Skin epidermis (tissue), 12 donors: Measurements from ENCODE around the gene PSME1.
"Not testable (repeated sequence)": the region's sequence is repeated elsewhere in the genome, so short reads cannot be mapped to it uniquely, and the experiment has no call there.

Experiments used
- H3K27ac ChIP-seq, 21 experiments: fragments of 200-600 bp; sonication (generic) in 11 of 21; one replicate each; pipeline ENCODE4 v1.5.0; 2020; ENCODE audit warnings: mild to moderate bottlenecking in 3 of 21, inconsistent platforms in 2 of 21, moderate library complexity in 2 of 21
- H3K4me3 ChIP-seq, 7 experiments: fragments of 200-600 bp; sonication (generic) in 2 of 7; one replicate each; pipeline ENCODE4 v1.5.0; 2020; ENCODE audit warnings: inconsistent platforms in 2 of 7, mild to moderate bottlenecking in 2 of 7, moderate library complexity in 1 of 7

The PSME1 gene

DNA sequence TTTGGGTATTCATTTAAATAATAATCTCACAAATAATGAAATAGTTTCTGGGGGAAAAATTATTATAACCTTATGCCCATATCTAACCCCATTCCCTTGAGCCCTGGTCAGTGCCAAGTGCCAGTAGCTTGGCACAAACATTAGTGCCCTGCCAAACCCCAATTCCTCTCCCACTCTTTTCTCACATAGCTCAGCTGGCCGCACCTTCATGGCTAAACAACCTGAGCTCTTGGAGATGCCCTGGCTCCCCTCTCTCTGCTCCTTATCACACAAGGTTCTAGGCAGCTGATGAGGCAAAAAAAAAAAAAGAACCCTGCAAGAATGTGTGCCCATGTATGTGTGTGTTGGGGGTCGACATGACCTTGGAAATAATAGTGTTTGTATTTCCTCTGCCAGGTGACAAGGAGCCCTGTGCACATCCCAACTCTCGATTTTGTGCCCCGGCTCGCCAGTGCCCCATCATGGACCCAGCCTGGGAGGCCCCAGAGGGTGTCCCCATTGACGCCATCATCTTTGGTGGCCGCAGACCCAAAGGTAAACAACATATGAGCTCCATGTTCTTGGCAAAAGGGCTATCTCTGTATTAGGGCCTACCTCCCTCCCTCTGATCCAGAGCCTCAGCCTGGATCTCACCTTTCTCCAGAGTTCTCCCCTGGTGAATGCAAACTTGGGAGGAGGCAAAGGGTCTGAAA, 33.5 kb upstream of the PSME1 start:
- H3K27ac ChIP-seq: no peak overlapping the region
- H3K4me3 ChIP-seq: no peak overlapping the region

DNA sequence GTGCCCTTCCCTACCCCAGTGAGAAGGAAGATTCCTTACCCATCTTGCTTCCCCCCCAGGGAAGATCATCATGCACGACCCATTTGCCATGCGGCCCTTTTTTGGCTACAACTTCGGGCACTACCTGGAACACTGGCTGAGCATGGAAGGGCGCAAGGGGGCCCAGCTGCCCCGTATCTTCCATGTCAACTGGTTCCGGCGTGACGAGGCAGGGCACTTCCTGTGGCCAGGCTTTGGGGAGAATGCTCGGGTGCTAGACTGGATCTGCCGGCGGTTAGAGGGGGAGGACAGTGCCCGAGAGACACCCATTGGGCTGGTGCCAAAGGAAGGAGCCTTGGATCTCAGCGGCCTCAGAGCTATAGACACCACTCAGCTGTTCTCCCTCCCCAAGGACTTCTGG, 32.5 kb upstream of the PSME1 start:
- Histone ChIP-seq H3K27ac (no peak overlapping the region), H3K4me3 (no peak overlapping the region)

GRCh38 chr14:24105609-24106239, 30.3 kb upstream of the PSME1 start:
- peak overlapping the region in 1 of 21 experiments; percentile 12 for H3K27ac ChIP-seq
- not testable (repeated sequence) for H3K4me3 ChIP-seq

GRCh38 chr14:24106672-24107271, 29.2 kb upstream of the PSME1 start:
- H3K27ac ChIP-seq: peak overlapping the region in 1 of 21 experiments; percentile 39
- no peak overlapping the region for H3K4me3 ChIP-seq

- H3K27ac ChIP-seq: peak overlapping the region in 8 of 21 experiments; percentile 3 to 84 (median 56)
- H3K4me3 ChIP-seq: no peak overlapping the region
Measured at GRCh38 chr14:24108336-24108874, 27.6 kb upstream of the PSME1 start.

- Histone ChIP-seq H3K27ac (no peak overlapping the region), H3K4me3 (no peak overlapping the region)
Measured at GRCh38 chr14:24110060-24110459, 25.9 kb upstream of the PSME1 start.

- no peak overlapping the region for H3K4me3 ChIP-seq
- H3K27ac ChIP-seq: no peak overlapping the region
Measured at GRCh38 chr14:24110523-24110922, 25.5 kb upstream of the PSME1 start.

DNA sequence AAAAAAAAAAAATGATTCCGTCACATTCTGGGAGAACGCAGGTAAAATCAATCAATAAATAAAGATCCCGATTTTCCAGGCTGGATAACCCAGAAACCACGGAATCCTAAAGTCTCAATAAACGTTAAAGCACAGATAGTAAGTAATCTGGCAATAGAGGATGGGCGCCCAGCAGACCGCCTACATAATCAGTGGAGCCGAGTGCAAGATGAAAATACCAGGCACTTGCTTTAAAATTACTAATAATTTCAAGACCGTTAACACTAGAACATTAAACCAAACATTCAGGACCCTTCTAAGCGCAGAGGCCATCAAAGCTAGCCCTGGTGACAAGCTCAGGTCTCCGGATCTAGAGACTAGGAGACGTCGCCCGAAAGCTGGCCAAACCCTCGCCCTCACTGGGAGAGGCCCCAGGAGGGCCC, 22.6 kb upstream of the PSME1 start:
- H3K27ac ChIP-seq: peak overlapping the region; percentile 81 to 99 (median 99)
- H3K4me3 ChIP-seq: peak overlapping the region; percentile 50 to 69 (median 62)

DNA sequence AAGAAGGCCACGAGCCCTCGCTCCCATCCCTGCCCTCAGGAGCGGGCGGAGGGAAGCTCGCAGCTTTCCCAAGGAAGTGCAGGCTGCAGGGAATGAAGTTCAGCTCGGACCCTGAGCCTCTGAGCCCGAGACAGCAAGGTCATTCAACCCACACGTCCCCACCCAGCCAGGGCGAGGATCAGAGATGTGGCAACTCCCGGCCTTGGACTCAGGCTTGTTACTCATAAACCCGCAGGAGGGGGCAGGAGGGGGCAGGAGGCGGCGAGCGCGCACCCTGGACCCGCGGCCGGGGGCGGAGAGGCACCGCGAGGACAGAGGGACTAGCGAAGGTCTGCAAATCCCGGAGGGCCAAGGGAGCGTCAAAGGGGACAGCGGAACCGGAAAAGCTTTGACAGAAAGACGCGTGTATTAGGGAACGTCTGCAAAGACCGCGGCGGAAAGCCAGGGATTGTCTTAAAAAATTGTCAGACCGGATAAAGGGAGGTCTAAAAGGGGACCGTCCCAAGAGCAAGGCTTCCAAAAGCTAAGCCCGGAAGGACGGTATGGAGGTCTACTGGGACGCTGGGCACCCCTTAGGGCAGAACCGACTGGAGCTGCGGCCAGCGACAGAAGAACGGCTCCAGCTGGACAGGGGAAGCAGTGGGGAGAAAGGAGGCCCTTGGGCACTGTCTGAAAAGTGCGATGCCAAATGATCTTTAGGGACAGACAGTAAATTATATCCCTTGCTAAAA, 22.0 kb upstream of the PSME1 start:
- Histone ChIP-seq H3K27ac (peak overlapping the region; percentile 81 to 99 (median 99)), H3K4me3 (peak overlapping the region; percentile 50 to 69 (median 62))

DNA sequence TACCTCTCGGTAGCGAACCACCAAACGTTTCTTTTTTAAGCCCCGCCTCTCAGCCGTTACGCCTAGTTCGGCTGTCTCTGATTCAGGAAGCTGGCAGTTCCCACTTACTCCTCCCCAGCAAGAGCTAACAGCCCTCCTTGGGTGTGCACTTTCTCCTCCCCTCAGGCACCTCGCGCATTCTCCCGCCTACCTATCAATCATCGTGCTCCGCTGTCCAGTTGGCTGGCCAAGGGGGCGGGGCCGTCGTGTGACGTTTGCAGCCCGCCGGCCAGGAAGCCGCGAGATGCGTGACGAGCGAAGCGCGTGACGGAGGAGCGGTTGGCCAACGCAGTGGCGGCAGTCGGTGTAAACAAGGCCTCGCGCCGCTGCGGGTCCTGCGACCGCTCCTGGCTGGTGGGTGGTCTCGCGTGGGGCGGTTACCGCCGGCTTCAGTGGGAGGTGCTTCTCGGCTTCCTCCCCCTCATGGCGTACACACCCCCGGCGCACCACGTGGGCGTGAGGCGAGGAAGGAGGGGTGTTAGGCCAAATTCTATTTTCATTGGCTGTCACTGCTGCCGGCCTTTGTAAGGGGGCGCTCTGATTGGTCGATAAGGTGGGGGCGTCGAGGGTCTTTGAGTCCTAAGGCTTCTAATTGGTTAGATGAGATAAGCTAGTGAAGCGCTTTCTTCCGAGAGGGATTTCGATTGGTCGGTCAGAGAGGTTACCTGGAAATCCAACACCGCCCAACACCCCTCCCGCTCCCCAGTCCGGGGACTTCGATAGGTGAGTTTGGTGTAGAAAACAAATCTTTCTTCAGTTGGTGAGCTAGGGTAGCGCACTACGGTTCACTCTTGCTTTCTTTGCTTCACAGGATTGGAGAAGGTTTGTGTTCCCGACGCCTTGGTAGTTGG, 21.2 kb upstream of the PSME1 start, which contains the start of the genes DCAF11 and NRL:
DCAF11 (plus strand) TSS at position 246 of the 890 bp plus-strand sequence. CDS start 818 bp downstream, outside the sequence.
NRL (minus strand) TSS at position 418 of the 890 bp plus-strand sequence. CDS start 32,101 bp downstream, outside the sequence.
- peak within 1 kb of the TSS; percentile 50 to 69 (median 62) for H3K4me3 ChIP-seq
- H3K27ac ChIP-seq: peak within 1 kb of the TSS; percentile 90 to 99 (median 99)

DNA sequence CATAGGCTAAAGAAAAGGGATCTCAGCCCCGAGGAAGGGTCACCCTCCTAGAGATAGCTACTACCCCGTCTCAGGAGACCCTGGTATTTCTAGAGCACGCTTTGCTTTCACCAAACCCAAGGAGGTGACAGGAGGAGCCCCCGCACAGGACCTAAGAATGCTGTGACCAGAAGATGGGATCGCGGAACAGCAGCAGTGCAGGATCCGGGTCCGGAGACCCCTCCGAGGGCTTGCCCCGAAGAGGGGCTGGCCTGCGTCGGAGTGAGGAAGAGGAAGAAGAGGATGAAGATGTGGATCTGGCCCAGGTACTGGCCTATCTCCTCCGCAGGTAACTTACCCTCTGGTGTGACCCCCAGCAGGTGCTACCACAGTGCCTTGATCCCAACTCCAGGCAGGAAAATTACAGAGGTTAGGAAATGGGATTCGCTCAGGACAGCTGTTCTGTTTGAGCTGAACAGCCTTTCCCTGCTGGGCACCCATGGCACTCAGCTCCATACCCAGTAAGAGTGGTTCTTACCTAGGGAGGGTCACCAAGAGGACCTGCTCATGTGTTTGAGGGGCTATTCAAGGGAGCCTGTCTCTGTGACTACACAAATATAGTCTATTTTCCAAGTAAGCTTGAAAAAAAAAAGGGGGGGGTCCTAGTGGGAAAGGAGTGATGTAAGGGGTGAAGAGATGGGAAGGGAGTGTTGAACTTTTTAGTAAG, 20.4 kb upstream of the PSME1 start:
- Histone ChIP-seq H3K27ac (peak overlapping the region in 20 of 21 experiments; percentile 35 to 99 (median 99)), H3K4me3 (peak overlapping the region; percentile 50 to 69 (median 62))

DNA sequence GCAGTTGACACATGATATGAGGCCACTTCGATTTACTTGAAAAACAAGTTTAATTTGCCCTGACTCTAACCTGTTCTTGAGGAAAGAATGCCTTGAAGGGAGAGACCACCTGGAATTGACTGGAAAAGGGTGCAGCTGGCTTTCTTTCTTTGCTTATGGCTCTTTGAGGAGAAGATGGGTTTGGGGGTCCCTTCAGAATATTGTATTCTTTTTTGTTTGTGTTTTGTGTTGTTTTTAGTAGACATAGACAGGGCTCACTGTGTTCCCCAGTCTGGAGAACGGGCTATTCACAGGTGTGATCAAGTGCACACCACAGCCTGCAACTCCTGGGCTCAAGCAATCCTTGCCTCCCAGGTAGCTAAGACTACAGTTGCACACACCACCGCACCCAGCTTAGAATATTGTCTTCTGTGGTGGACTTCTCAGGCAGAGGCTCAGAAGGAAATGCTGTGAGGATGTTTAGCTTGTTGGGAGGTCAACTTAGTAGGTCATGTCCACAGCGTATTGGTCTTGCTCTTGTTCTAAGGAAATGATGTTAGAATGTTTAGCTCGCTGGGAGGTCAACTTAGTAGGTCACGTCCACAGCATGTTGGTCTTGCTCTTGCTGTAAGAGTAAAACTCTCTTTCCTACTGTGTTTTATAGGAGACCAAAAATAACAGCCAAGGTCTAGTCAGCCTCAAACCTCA, 19.7 kb upstream of the PSME1 start:
- Histone ChIP-seq H3K27ac (peak overlapping the region in 4 of 21 experiments; percentile 72 to 99 (median 96)), H3K4me3 (peak overlapping the region in 5 of 7 experiments; percentile 55 to 68 (median 62))

DNA sequence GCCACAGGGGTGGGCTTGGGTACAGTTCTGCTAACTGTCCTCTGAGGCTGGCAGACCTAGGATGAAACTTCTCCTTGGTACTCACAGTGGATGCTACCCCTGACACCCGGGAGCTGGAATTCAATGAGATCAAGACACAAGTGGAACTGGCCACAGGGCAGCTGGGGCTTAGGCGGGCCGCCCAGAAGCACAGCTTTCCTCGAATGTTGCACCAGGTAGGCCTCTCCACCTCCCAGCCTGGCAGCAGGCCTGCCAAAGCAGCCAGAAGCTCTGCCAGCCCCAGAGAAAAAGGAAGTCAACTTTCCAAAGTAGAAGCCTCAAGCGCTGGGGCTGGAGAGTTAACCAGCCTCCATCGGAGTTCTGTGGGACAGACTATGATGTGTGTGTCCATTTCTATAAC, 18.8 kb upstream of the PSME1 start:
- H3K27ac ChIP-seq: no peak overlapping the region
- H3K4me3 ChIP-seq: no peak overlapping the region

DNA sequence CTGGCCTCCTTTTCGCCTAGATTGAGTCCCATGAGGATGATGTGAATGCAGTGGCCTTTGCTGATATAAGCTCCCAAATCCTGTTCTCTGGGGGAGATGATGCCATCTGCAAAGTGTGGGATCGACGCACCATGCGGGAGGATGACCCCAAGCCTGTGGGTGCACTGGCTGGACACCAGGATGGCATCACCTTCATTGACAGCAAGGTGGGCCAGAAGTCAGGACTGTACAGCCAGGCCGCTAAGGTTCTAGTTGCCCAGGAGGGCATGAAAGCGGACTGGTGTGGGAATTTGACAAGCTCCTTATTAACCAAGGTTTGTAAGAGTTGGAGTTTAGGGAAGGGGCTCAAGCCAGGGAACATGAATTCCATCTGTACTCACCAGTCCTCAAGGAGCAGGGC, 16.3 kb upstream of the PSME1 start:
- no peak overlapping the region for H3K27ac ChIP-seq
- H3K4me3 ChIP-seq: no peak overlapping the region

GRCh38 chr14:24121210-24121609, 14.8 kb upstream of the PSME1 start:
- Histone ChIP-seq H3K27ac (no peak overlapping the region), H3K4me3 (no peak overlapping the region)

DNA sequence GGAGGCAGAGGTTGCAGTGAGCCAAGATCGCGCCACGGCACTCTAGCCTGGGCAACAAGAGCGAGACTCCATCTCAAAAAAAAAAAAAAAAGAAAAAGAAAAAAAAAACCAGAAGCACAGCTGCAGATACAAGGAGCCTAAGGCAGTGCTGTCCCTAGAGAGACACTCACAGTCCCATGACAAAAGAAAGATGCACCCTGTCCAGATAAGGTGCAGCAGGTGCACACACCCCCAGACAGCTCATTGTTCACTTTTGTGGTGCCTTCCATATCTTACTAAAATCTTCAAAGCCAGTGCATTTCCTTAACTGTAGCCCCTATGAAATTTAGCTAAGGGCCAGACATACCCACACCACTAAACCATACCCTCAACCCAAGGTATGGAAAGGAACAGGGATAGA, 13.6 kb upstream of the PSME1 start:
- Histone ChIP-seq H3K27ac (no peak overlapping the region), H3K4me3 (no peak overlapping the region)

GRCh38 chr14:24122898-24123297, 13.1 kb upstream of the PSME1 start:
- Histone ChIP-seq H3K27ac (no peak overlapping the region), H3K4me3 (no peak overlapping the region)
